Stimulated activated CD8-positive, alpha-beta memory T cell treated with anti-CD3 and anti-CD28 coated beads, Interleukin-12 subunit alpha, Interleukin-12 subunit beta, amount 100 ng/mL, for 4 hours (primary cell): ENCODE data around the gene OR2B6.
"Not testable (repeated sequence)": the region's sequence is repeated elsewhere in the genome, so short reads cannot be mapped to it uniquely, and the experiment has no call there.

Experiments
- DNase-seq: peaks from one replicate; pipeline ENCODE4 v3.0.0-alpha.2; 2020; ENCODE audit warnings: low read depth

OR2B6 gene

DNA sequence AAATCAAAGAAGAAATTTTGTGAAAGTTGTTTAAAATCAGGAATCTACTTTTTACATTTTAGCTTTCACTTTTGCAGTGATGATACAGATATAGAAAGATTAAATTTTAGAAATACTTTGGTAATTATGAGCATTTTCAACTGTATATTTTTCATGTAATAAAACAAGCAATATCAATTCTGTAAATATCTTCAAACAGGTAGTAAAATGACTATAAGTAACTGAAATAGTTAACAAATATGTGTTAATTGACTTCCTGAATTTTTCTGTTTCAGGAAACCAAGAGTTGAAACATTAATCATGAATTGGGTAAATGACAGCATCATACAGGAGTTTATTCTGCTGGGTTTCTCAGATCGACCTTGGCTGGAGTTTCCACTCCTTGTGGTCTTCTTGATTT, at the start of gene OR2B6:
Gene OR2B6 (plus strand): TSS at position 301 of the 400 bp plus-strand sequence. CDS start 0 bp downstream, at position 301.
- DNase-seq = no peak

DNA sequence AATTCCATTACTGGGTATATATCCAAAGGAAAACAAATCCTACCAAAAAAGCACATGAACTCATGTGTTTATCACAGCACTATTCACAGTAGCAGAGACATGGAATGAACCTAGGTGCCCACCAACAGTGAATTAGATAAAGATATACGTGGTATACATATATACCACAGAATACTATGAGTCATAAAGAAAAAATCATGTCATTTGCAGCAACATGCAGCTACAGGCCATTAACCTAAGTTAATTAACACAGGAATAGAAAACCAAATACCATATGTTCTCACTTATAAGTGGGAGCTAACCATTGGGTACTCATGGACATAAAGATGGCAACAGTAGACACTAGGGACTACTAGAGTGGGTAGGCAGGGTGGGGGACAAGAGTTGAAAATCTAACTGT, 49.0 kb upstream of the OR2B6 start:
- DNase-seq = no peak

DNA sequence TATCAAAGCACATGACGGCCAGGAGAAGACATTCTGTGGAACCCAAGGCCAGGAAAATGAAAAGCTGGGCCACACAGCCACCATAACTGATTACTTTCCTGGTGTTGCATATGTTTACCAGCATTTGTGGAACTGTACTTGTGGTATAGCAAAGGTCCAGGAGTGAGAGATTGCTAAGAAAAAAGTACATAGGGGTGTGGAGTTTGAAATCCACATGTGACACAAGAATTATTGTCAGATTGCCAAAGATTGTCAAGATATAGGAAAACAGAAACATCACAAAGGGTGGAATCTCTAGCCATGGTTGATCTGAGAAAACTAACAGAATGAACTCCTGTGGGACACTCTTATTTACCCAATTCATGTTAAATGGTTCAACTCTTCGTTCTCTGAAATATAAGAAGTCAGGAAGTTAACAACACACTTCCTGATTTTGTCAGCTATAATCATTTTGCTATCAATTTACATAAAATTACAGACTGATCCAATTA, 45.0 kb upstream of the OR2B6 start, which contains the start of gene OR2B2:
Gene OR2B2 (minus strand): TSS at position 441 of the 491 bp plus-strand sequence. CDS start 77 bp downstream, at position 364.
- no peak for DNase-seq

DNA sequence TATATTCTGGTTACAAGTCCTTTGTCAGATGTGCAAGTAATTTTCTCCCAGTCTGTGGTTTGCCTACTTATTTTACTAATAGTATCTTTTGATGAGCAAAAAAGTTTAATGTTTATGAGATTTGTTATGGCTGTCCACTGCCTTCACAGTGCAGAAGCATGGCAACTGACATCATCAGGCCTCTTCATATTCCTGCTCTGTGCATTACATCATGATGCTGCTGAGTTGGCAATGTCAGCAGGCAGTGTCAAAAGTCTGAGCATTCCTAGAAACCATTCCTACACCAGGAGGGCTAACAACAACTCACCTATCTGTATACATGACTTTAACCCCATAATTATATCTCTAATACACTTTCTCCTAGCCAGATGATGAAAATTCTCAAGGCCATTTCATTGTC, 34.1 kb upstream of the OR2B6 start:
- no peak for DNase-seq

DNA sequence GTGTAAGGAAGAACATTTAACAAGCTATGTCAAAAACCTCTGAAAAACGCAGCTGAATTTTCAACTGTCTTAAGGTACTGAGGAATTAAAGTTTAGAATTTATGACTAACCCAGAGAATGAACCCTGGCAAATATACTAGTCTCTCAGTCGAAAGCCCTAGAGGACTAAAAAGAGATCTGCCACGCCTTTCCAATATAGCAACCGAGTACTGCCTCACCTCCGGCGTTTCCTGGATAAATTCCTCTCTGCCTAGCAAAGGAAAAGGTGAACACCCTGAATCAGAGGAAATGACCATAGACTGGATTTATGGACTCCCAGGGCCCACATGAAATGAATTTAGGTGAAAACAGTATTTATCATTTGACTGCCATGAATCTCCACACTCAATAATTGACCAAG, 32.9 kb upstream of the OR2B6 start:
- no peak for DNase-seq

DNA sequence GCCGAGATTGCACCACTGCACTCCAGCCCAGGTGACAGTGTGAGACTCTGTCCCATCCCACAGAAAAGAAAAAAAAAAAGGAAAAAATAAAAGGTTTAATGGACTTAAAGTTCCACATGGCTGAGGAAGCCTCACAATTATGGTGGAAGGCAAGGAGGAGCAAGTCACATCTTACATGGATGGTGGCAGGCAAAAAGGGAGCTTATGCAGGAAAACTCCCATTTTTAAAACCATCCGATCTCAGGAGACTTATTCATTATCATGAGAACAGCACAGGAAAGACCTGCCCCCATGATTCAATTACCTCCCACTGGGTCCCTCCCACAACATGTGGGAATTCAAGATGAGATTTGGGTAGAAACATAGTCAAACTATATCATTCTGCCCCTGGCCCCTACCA, 29.0 kb upstream of the OR2B6 start:
- not testable (repeated sequence) for DNase-seq

DNA sequence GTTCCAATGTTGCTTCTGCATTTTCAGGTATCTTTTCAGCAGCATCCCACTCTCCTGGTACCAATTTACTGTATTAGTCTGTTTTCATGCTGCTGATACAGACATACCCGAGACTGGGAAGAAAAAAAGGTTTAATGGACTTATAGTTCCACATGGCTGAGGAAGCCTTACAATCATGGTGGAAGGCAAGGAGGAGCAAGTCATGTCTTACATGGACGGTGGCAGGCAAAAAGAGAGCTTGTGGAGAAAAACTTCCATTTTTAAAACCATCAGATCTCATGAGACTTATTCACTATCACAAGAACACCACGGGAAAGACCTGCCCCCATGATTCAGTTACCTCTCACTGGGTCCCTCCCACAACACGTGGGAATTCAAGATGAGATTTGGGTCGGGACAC, 27.1 kb upstream of the OR2B6 start:
- not testable (repeated sequence) for DNase-seq

DNA sequence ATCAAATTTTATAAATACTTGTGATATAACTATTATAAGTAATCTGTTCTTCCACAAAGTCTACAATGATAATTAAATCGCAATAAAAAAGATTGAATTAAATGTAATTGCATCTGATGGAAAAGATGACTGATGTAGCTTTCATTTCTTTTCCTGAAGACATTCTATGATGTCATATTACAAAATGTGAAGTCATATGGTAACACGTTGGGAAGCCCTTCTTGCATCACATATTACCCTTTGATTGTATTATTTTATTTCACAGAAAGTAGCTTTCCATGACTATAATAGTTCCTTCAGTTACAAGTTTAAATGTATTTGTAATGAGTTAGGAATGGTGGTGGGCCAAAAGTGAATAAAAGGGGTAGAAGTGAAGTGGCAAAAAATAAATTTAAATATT, 25.8 kb upstream of the OR2B6 start:
- DNase-seq = no peak

DNA sequence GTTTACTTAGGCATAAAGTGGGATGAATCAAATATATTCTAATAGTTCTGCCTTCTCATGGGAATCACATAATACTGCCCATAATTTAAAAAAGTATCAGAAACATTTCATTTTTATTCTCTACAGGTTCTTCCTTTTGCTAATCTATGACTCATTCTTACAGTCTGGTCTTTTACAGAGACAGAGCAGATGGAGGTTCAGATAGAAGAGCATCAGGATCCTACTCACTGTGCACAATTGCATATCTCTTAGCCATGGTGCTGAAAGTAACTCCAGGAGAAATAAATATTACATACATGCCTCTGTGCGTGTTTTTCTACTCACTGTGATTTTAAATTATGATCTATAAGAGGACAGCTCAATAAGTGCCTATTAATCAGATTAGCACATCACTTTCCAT, 16.3 kb upstream of the OR2B6 start:
- no peak for DNase-seq

DNA sequence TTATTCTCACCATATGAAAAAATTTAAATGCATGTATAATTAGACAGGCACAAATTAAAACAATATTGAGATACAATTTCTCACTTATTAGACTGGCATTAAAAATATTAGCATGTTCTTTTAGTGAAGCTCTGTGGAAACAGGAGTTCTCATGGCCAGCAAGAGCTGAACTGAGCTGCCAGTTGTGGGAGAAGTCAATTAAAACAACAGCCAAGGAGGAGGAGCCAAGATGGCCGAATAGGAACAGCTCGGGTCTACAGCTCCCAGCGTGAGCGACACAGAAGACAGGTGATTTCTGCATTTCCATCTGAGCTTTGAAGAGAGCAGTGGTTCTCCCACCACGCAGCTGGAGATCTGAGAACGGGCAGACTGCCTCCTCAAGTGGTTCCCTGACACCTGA, 14.0 kb upstream of the OR2B6 start:
- DNase-seq = not testable (repeated sequence)

DNA sequence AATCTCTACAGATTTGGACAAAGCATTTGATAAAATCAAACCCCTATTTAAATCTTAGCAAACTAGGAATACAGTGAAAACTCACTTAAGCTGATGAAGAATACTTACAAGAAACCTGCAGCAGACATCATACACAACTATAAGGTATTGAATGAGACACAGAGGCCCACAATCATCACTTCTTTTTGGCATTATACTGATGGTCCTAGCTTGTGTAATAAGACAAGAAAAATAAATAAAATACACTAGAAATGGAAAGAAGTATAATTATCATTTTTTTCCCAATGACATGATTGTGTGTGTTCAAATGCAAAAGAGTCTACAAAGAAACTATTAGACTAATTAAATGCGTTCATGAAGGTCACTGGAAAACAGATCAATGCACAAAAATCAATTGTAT, 8.8 kb upstream of the OR2B6 start:
- no peak for DNase-seq

DNA sequence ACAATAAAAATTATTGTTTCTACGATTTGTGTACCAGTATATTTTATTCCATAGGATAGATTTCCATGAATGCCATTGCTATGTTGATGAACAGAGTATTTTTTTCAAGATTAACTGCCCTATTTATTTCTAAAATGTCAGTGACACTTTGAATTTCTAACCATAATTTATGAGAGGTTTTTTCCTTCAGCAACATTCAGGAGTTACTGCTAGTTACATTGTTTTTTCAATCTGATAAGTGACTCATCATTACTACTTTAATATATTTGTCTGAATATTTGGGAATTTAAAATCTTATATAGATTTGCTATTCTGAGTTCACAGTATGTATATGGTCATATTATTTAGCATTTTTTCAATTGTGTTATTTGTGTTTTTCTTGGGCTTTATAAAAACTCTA, 6.0 kb upstream of the OR2B6 start:
- DNase-seq = no peak

DNA sequence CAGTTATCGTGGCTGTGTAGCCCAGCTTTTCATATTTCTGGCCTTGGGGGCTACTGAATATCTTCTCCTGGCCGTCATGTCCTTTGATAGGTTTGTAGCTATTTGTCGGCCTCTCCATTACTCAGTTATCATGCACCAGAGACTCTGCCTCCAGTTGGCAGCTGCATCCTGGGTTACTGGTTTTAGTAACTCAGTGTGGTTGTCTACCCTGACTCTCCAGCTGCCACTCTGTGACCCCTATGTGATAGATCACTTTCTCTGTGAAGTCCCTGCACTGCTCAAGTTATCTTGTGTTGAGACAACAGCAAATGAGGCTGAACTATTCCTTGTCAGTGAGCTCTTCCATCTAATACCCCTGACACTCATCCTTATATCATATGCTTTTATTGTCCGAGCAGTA, 475 bp downstream of the OR2B6 start:
- no peak for DNase-seq

DNA sequence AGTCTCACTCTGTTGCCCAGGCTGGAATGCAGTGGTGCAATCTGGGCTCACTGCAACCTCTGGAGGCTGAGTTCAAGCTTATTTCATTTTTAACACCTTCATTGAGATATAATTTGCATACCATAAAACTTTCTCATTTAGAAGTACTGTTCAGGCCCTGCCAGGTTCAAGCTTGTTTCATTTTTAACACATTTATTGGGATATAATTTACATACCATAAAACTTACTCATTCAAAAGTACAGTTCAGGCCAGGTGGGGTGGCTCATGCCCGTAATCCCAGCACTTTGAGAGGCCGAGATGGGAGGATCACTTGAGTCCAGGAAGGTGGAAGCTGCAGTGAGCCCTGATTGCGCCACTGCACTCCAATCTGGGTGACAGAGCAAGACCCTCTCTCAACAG, 5.5 kb downstream of the OR2B6 start:
- DNase-seq = no peak

DNA sequence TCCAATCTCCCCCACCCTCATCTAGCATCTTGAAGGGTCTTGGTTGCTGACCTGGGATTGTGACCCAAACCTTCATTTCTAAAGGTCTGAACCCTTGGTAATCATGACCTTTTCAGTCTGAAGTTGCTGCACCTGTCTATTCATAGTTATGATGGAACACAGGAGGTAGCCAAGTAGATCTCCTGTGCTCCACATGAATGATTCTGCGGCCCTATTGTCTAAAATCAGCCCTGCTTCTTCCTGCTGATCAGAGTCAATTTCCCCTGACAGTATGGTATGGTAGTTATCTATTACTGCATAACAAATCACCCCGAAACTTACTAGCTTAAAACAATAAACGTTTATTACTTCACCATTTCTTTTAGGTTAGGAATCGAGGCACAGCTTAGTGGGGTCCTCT, 9.0 kb downstream of the OR2B6 start:
- DNase-seq = no peak

DNA sequence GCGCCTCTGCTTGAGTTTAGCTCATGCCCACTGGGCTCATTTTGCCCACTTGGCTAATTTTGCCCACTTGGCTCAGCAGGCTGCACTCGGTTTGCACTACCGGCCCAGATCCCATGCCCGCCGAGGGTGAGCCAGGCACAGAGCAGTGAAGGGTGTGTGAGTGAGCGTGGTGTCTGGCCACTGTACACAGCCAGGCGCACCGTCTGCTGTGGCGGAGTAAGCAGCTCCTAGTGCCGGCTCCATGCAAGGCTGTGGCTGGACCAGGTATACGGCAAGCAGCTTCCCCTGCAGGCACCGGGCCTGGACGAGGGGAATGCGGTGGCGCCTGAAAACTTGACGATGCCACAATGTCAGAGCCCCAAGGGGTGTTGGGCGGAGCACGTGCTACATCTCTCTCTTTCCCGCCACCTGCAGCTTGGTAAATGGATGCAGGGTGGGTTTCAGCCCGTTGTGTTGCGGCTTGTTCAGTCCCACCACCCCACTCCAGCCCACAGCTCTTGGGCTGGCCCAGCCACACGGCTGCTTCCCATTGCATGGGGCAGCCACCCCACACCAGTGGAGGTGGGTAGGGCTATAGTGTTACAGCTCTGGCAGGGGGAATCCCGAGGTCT, 9.9 kb downstream of the OR2B6 start:
- no peak for DNase-seq

DNA sequence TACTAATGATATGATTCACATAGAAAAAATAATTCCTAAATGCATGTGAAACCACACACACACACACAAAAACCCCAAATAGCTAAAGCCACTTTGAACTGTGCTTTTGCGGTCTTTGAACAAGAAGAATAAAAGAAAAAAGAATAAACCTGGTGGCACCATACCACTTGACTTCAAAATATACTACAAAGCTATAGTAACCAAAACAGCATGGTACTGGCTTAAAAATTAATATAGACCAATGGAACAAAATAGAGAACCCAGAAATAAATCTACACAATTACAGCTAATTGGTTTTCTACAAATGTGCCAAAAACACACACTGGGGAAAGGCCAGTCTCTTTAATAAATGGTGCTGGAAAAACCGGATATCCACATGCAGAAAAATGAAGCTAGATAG, 13.4 kb downstream of the OR2B6 start:
- no peak for DNase-seq

DNA sequence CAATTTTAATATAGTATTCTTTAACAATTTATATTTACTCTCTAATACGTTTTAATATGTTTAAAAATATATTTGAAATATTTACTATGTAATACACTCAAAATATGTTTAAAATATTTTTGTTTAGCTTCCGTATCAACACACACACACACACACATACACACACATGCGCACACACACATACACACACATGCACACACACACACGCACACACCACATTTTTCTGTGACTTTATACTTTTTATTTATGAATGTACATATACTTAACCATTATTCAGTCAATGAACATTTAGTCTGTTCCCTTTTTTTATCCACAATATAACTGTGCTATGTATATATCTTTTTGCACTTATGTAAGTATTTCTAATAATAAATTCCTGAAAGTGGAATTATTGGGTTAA, 15.7 kb downstream of the OR2B6 start:
- no peak for DNase-seq

DNA sequence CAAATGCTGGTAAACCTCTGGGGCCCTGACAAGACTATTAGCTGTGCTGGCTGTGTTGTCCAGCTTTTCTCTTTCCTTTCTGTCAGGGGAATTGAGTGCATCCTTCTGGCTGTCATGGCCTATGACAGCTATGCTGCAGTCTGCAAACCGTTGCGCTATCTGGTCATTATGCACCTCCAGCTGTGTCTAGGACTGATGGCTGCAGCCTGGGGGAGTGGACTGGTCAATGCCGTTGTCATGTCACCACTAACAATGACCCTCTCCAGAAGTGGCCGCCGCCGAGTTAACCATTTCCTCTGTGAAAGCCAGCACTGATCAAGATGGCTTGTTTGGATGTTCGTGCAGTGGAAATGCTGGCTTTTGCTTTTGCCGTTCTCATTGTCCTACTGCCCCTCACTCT, 20.3 kb downstream of the OR2B6 start:
- no peak for DNase-seq

DNA sequence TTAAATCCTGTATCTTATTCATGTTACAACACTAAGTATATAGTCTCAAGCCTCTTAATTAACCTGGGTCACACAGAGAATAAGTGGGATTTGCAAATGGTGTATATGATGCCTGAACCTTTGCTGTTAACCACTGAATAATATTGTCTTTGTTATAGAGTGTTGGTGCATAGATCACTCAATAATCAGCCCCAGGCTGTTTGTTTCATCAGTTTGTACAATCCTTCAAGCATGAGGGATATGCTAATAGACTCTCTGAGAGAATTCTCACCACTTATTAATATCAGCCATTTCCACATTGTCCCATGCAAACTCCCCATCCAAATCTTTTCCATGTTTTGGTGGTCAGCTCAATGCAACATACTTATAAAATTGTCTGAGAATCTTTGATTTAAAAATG, 21.7 kb downstream of the OR2B6 start:
- DNase-seq = no peak

DNA sequence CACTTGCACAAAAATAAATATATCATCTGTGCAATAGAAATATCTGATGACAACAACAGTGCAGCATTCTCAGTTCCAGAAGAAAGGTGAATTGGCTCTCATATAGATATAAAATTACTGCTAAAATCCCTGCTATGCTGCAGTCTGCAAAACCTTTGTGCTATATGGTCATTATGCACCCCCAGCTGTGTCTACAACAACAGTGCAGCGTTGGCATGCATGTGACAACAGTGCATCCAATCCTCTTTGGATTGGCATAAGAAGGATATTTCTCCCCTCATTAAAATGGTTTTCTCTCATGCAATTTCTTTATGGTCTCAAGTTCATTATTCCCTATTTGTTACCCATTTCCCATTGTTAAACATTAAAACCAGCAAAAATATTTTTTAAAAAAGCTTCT, 23.1 kb downstream of the OR2B6 start:
- DNase-seq = no peak

DNA sequence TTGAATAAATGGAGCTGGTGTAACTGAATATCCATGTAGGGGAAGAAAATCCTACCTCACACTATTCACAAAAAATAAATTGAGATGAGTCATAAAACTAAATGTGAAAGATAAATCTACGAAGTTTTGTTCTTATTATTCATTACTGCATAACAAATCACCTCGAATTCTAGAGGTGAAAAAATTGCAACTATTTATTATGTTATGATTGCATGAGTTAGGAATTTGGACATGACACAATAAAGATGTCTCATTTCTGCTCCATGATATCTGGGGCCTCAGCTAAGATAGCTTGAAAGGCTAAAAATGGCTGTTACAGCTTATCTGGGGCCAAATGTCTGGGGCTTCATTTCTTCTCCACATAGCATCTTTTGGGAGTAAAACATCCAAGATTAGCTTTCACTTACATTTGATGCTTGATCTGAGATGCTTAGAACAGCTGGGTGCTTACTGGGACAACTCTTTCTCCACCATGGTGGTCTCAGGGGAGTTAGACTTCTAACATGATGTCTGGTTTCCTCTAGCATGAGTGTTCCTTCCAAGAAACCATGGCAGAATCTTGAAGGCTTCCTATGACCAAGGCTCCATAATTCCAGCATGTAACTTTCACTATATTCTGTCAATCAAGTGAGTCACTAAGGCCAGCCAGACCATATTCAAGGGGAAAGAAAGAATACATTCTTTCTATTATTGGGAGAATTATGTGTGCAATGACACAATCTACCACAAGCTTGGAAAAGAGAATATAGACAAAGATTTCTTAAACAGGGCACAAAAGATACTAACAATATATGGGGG, 30.1 kb downstream of the OR2B6 start:
- no peak for DNase-seq

DNA sequence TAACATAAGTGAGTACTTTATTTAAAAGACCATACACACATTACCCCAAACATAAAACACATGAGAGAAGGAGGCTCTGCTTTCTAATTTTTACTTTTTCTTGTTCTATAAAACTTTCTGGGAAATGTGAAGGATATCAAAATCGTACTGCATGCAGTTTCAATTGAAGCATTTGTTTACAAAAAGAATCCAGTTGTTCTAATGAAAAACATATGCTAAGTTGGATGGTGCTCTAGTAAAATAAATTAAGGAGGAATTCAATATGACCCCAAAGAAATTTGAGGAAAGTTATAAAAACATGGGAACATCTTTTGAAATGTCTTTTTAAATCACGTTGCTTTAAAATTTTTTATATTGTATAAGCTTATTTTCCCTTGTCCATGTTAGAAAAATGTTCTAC, 37.6 kb downstream of the OR2B6 start:
- DNase-seq = no peak
